ENCODE data around the gene ETAA1.

ETAA1 gene

DNA sequence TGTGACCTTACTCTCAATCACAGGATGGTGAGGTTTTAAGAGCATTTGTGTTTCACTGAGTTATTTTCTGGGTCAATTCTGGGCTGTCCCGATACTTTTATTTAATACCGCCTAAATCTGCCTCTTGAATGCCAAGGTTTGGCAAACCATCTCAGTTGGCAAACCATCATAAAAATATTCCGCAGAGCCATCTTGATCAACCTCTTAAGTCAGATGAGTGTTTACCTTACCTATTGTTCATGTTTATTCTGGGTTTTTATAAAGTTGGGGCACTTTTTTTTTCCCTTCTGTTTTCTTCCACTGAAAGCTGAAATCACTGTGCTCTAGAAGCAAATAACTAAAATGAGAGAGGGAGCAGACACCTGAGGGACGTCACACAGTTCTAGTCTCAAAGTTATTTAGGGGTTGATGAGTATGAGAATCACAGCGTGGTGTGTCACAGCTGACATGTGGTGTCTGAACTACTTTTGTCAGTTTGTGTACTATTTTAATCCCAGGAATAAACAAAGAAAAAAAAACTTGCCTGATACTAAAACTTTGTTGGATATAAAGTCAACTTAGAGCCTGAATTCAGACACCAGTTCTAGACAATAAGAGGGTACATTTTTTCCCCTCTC lies 48.6 kb downstream of the ETAA1 start:
- no peak for DNase-seq

DNA sequence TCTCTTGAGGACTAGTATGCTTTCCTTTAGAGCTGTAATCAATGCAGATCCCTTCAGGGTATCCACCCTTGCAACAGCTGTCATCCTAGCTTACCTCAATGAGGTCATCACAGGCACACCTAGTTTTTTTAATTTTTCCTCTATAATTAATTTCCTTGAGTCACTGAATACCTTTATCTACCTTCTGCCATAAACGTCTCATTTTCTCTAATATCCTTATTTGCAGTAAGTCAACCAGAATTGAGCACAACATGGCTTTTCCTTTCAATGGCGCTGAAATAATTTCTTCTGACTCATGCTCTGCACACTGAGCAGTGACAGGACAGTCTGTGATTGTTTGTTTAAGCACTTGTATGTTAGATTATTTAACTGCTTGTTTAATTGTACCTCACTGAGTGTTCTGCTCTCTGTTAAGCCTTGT lies 49.4 kb downstream of the ETAA1 start:
- DNase-seq = peak; percentile 66

GRCh38 chr2:67448648-67449047 lies 51.5 kb downstream of the ETAA1 start:
- DNase-seq = no peak

DNA sequence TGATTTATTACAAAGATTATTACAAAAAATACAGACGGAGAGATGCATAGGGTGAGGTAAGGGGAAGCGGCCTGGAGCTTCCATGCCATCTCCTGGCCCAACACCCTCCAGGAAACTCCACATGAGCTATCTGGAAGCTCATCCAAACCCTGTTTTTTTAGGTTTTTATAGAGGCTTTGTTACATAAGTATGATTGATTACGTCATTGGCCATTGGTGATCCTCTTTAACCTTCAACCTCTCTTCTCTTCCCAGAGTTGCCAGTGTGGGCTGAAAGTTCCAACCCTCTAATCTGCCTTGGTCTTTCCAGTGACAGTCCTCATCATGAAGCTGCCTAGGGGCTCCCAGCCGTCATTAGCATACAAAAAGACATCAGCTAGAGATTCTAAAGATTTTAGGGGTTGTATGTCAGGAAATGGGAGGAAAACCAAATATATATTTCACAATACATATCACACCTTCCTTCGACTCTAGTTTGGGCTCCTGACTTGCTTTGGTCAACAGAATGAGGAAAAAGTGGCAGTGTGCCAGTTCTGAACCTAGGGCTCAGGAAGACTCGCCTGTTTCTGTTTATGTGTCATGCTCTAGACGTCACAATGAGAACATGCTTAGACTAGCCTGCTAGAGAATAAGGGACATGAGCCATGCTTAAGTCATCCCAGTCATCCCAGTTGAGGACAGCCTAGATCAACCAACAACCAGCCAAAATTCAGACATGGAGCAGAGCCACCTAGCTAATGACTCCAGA lies 54.1 kb downstream of the ETAA1 start:
- DNase-seq = no peak

DNA sequence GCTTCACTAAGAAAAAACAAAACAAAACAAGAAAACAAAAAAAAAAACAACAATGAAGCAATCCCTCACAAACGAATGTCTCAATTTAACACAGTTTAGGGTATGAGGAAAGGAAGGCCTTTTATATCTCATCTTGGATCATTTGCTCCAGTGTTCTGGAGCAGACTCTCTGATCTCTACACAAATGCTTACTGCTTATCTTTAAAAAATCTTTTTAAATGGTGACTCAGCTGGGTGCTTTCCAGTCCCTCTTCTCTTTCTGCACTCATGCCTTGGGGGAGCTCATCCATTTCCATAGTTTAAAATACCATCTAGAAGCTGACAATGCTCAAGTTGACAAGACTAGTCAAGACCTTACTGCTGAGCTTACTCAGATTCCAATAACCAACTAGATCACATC lies 56.2 kb downstream of the ETAA1 start:
- DNase-seq = no peak

- no peak for DNase-seq
Measured at GRCh38 chr2:67455219-67456142, 58.3 kb downstream of the ETAA1 start.

GRCh38 chr2:67456428-67456827 lies 59.3 kb downstream of the ETAA1 start:
- DNase-seq = no peak

- no peak for DNase-seq
Measured at GRCh38 chr2:67457699-67458098, 60.6 kb downstream of the ETAA1 start.

- DNase-seq = no peak
Measured at GRCh38 chr2:67459761-67460160, 62.6 kb downstream of the ETAA1 start.

Measured in NCI-H774 (cell line).